DOHH2 (cell line): ENCODE measurements around the gene TMEM52.

Experiments
- CTCF ChIP-seq: fragments of 200-600 bp; sonication (generic); IDR thresholded peaks from one replicate; pipeline ENCODE4 v1.5.1; 2014; ENCODE audit warnings: antibody characterized with exemption, mild to moderate bottlenecking, low read depth, low read length; ENCODE audit not compliant: poor library complexity, severe bottlenecking
- EZH2phosphoT487 ChIP-seq: fragments of 200-600 bp; sonication (generic); IDR thresholded peaks from 2 replicates; pipeline ENCODE4 v1.6.1; 2017; ENCODE audit warnings: borderline replicate concordance, mild to moderate bottlenecking, antibody characterized with exemption, low read length, moderate library complexity, mixed read lengths

GRCh38 chr1:1921459-1921862, 2.4 kb upstream of the TMEM52 start:
- no peak for TF ChIP-seq CTCF
- no peak for TF ChIP-seq EZH2phosphoT487
